WTC11 (cell line): ENCODE results near the gene ARL4D. TPM values are rescaled to one million over a fixed set of nuclear protein-coding genes. Genes with fewer than 3 reads are reported as not detected.

Experiments
- ATAC-seq: fragments of 200-7000 bp; cut with Tn5 transposase; 2 replicates; pipeline ENCODE4 v1.10.0; 2021; ENCODE audit warnings: mild to moderate bottlenecking, moderate library complexity
- CTCF ChIA-PET: fragments of 300-600 bp; sonication (Branson Sonifier 250); formaldehyde crosslinking; loops from one replicate; lab custom pipeline; 2021; ENCODE audit warnings: antibody characterized with exemption; lab: Charles Lee
- POLR2A ChIA-PET: fragments of 350-600 bp; sonication (Branson Sonifier 250); formaldehyde crosslinking; loops from one replicate; lab custom pipeline; 2021; ENCODE audit warnings: antibody characterized with exemption; lab: Charles Lee
- DNase-seq: peaks from one replicate; pipeline ENCODE4 v3.0.0; 2021; ENCODE audit warnings: low spot score
- H3K27ac Mint-ChIP-seq: 2 replicates; pipeline ENCODE4 v1.8.0; 2021; ENCODE audit warnings: mixed read lengths
- H3K27me3 Mint-ChIP-seq: 2 replicates; pipeline ENCODE4 v1.8.0; 2021; ENCODE audit warnings: low read depth, mild to moderate bottlenecking, moderate library complexity, mixed read lengths
- H3K36me3 Mint-ChIP-seq: 2 replicates; pipeline ENCODE4 v1.8.0; 2021; ENCODE audit warnings: mixed read lengths
- H3K4me1 Mint-ChIP-seq: 2 replicates; pipeline ENCODE4 v1.8.0; 2022; ENCODE audit warnings: mixed read lengths
- H3K4me3 Mint-ChIP-seq: 2 replicates; pipeline ENCODE4 v1.8.0; 2021; ENCODE audit warnings: mild to moderate bottlenecking, moderate library complexity, mixed read lengths
- H3K9me3 Mint-ChIP-seq: 2 replicates; pipeline ENCODE4 v1.8.0; 2021; ENCODE audit warnings: mixed read lengths
- ARID4B ChIP-seq: sonication (generic); formaldehyde crosslinking; IDR thresholded peaks from 2 replicates; pipeline ENCODE4 v1.8.0; 2023; ENCODE audit warnings: missing genetic modification reagents, mild to moderate bottlenecking, borderline replicate concordance
- ATF3 ChIP-seq: sonication (generic); formaldehyde crosslinking; conservative IDR thresholded peaks from 2 replicates; pipeline ENCODE4 v1.8.1; 2022; ENCODE audit warnings: mild to moderate bottlenecking, missing genetic modification reagents
- ATF6 ChIP-seq: sonication (generic); formaldehyde crosslinking; IDR thresholded peaks from 2 replicates; pipeline ENCODE4 v1.8.1; 2023; ENCODE audit warnings: mild to moderate bottlenecking, missing genetic modification reagents
- CDX4 ChIP-seq: fragments of 250-450 bp; sonication (Bioruptor Pico); IDR thresholded peaks from 2 replicates; pipeline ENCODE4 v1.9.0; 2021; ENCODE audit warnings: moderate library complexity, mild to moderate bottlenecking, inconsistent platforms, borderline replicate concordance
- FOXJ3 ChIP-seq: sonication (generic); formaldehyde crosslinking; IDR thresholded peaks from 2 replicates; pipeline ENCODE4 v1.9.0; 2021; ENCODE audit warnings: missing genetic modification reagents, mild to moderate bottlenecking, borderline replicate concordance
- FOXP1 ChIP-seq: sonication (generic); formaldehyde crosslinking; IDR thresholded peaks from 2 replicates; pipeline ENCODE4 v1.8.0; 2022; ENCODE audit warnings: missing genetic modification reagents, mild to moderate bottlenecking, moderate library complexity, borderline replicate concordance
- GABPB1 ChIP-seq: sonication (generic); formaldehyde crosslinking; IDR thresholded peaks from 2 replicates; pipeline ENCODE4 v1.8.1; 2023; ENCODE audit warnings: mild to moderate bottlenecking, missing genetic modification reagents
- IRF2 ChIP-seq: sonication (generic); formaldehyde crosslinking; IDR thresholded peaks from 2 replicates; pipeline ENCODE4 v1.8.0; 2022; ENCODE audit warnings: low read depth, missing genetic modification reagents, borderline replicate concordance
- JAZF1 ChIP-seq: fragments of 250-450 bp; sonication (Bioruptor Pico); IDR thresholded peaks from 2 replicates; pipeline ENCODE4 v1.9.0; 2021; ENCODE audit warnings: moderate library complexity, mild to moderate bottlenecking, inconsistent platforms
- JUN ChIP-seq: sonication (generic); formaldehyde crosslinking; IDR thresholded peaks from 2 replicates; pipeline ENCODE4 v1.8.0; 2023; ENCODE audit warnings: mild to moderate bottlenecking, missing genetic modification reagents
- NFYB ChIP-seq: sonication (generic); formaldehyde crosslinking; conservative IDR thresholded peaks from 2 replicates; pipeline ENCODE4 v1.8.0; 2022; ENCODE audit warnings: low read depth, missing genetic modification reagents
- NR1H2 ChIP-seq: sonication (generic); formaldehyde crosslinking; IDR thresholded peaks from 2 replicates; pipeline ENCODE4 v1.9.0; 2021; ENCODE audit warnings: mild to moderate bottlenecking, moderate library complexity, missing genetic modification reagents
- RELA ChIP-seq: sonication (generic); formaldehyde crosslinking; IDR thresholded peaks from 2 replicates; pipeline ENCODE4 v1.8.1; 2022; ENCODE audit warnings: missing genetic modification reagents, mild to moderate bottlenecking, borderline replicate concordance
- ZMAT4 ChIP-seq: fragments of 250-450 bp; sonication (Bioruptor Pico); IDR thresholded peaks from 2 replicates; pipeline ENCODE4 v1.9.0; 2021; ENCODE audit warnings: mild to moderate bottlenecking
- ZNF317 ChIP-seq: sonication (generic); formaldehyde crosslinking; IDR thresholded peaks from 2 replicates; pipeline ENCODE4 v1.8.1; 2023; ENCODE audit warnings: low read depth, mild to moderate bottlenecking, moderate library complexity, missing genetic modification reagents, borderline replicate concordance
- ZNF396 ChIP-seq: fragments of 250-450 bp; sonication (Bioruptor Pico); IDR thresholded peaks from 2 replicates; pipeline ENCODE4 v1.8.0; 2021; ENCODE audit warnings: mild to moderate bottlenecking, moderate library complexity, borderline replicate concordance
- ZNF671 ChIP-seq: fragments of 250-450 bp; sonication (Bioruptor Pico); IDR thresholded peaks from 2 replicates; pipeline ENCODE4 v1.8.0; 2021; ENCODE audit warnings: mild to moderate bottlenecking
- total RNA-seq: library from RNA; stranded (reverse); gene quantifications from 3 replicates; pipeline ENCODE4 v1.2.3, GENCODE V29; 2021

The ARL4D gene
- total RNA-seq, 1 experiment from 2014 or later: 11.9 TPM

GRCh38 chr17:43448720-43449469 is 50.1 kb downstream of the ARL4D start:
- Mint-ChIP-seq H3K4me3 (no peak overlapping the region), H3K36me3 (peaks cover 11% of the 10 kb centered on the region), H3K27me3 (peaks cover 6% of the 10 kb centered on the region; the same call in 1 of the 2 replicates), H3K4me1 (peaks cover 4% of the 10 kb centered on the region), H3K9me3 (peaks cover 17% of the 10 kb centered on the region), H3K27ac (no peak overlapping the region)
- no peak for DNase-seq
- TF ChIP-seq ATF6 (CRISPR knock-in tag): no peak
- TF ChIP-seq ATF3: no peak
- TF ChIP-seq FOXJ3: no peak
- TF ChIP-seq RELA: no peak
- no peak for TF ChIP-seq ZNF671 (CRISPR knock-in tag)
- TF ChIP-seq JAZF1: no peak
- no peak for TF ChIP-seq ZNF317 (CRISPR knock-in tag)
- no peak for TF ChIP-seq FOXP1 (CRISPR knock-in tag)
- TF ChIP-seq JUN (CRISPR knock-in tag): no peak
- no peak for TF ChIP-seq NR1H2
- no peak for TF ChIP-seq GABPB1 (CRISPR knock-in tag)
- no peak for TF ChIP-seq NFYB (CRISPR knock-in tag)
- TF ChIP-seq IRF2 (CRISPR knock-in tag): no peak
- TF ChIP-seq CDX4 (CRISPR knock-in tag): no peak
- TF ChIP-seq ZNF396: no peak
- no peak for TF ChIP-seq ZMAT4 (CRISPR knock-in tag)
- TF ChIP-seq ARID4B (CRISPR knock-in tag): no peak
- ATAC-seq: no peak
- ChIA-PET POLR2A (no interaction called here), CTCF (no interaction called here)
